Measurements from ENCODE around the gene DOP1A. TPM values are rescaled to one million over a fixed set of nuclear protein-coding genes. Genes with fewer than 3 reads are reported as not detected.

Gene DOP1A
- total and polyA plus RNA-seq, 2 of the 13 experiments (the other 11 are each of a cell fraction or from before 2014, with no cell fraction given) = 5.2 to 16.7 TPM

DNA sequence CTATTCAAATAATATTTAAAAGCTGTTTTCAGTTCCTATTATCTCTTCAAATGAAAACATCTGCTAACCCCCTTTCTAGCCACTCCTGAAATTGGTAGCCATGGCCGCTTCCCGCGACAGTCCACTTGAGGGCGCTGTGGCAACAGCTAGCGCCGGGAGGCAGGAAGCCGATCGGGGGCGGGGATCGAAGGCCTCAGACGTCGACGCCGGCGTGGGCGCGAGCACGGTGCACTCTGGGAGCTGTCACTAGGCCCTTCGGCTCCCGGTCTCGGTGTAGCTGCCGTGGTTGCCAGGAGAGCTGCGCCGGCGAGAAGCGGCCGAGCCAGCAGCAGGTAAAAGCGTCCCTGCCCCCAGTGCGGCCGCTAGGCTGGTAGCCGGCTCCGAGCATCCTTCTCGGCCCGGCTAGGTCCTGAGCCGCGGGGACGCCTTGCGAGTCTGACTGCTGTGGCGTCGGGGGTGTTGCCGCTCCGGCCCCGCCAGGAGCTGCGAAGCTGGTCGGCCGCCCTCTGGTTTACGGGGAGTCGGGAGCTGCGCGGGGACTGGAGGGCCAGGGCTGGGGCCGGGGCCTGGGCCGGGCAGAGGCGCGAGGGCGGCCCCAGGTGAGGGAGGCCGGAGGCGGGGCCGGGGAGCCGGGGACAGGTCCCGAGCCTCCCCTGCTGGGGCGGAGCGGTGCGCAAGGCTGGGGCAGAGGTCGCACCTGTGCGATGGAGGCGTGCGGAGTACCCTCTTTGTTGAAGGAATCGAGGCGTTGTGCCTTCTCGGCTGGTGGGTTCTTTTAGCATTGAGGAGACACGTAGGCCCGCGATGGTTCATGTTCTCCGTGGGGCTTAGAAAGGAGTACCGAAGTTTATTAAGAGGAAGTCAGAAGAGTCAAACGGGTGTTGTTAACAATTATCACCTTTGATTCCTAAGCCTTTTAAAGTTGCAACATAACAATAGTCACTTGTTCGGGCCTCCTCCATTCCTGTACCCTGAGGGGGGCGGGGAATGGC, at the start of gene DOP1A (continued):
- TF ChIP-seq ZFX (CRISPR knock-in tag; IDR thresholded peaks at IDR 0.05; ENCODE audit: low read depth) = peak; percentile 95
- TF ChIP-seq NKX3-1 (CRISPR knock-in tag; IDR thresholded peaks at IDR 0.05) = peak; percentile 75; the same call in 1 of the 2 replicates
- TF ChIP-seq ZNF235 (CRISPR knock-in tag; IDR thresholded peaks at IDR 0.05; ENCODE audit: borderline replicate concordance) = peak; percentile 58; the same call in 1 of the 2 replicates
- TF ChIP-seq MAFF (IDR thresholded peaks at IDR 0.05; ENCODE audit: low read depth, low read length) = no peak
- TF ChIP-seq, protein P1, sequence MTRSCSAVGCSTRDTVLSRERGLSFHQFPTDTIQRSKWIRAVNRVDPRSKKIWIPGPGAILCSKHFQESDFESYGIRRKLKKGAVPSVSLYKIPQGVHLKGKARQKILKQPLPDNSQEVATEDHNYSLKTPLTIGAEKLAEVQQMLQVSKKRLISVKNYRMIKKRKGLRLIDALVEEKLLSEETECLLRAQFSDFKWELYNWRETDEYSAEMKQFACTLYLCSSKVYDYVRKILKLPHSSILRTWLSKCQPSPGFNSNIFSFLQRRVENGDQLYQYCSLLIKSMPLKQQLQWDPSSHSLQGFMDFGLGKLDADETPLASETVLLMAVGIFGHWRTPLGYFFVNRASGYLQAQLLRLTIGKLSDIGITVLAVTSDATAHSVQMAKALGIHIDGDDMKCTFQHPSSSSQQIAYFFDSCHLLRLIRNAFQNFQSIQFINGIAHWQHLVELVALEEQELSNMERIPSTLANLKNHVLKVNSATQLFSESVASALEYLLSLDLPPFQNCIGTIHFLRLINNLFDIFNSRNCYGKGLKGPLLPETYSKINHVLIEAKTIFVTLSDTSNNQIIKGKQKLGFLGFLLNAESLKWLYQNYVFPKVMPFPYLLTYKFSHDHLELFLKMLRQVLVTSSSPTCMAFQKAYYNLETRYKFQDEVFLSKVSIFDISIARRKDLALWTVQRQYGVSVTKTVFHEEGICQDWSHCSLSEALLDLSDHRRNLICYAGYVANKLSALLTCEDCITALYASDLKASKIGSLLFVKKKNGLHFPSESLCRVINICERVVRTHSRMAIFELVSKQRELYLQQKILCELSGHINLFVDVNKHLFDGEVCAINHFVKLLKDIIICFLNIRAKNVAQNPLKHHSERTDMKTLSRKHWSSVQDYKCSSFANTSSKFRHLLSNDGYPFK (CRISPR knock-in tag; IDR thresholded peaks at IDR 0.05; ENCODE audit: borderline replicate concordance) = peak; percentile 63; the same call in 1 of the 2 replicates
- no peak for TF ChIP-seq PHF5A (CRISPR knock-in tag; IDR thresholded peaks at IDR 0.05; ENCODE audit: low read depth, unreplicated experiment)
- TF ChIP-seq, protein P2, sequence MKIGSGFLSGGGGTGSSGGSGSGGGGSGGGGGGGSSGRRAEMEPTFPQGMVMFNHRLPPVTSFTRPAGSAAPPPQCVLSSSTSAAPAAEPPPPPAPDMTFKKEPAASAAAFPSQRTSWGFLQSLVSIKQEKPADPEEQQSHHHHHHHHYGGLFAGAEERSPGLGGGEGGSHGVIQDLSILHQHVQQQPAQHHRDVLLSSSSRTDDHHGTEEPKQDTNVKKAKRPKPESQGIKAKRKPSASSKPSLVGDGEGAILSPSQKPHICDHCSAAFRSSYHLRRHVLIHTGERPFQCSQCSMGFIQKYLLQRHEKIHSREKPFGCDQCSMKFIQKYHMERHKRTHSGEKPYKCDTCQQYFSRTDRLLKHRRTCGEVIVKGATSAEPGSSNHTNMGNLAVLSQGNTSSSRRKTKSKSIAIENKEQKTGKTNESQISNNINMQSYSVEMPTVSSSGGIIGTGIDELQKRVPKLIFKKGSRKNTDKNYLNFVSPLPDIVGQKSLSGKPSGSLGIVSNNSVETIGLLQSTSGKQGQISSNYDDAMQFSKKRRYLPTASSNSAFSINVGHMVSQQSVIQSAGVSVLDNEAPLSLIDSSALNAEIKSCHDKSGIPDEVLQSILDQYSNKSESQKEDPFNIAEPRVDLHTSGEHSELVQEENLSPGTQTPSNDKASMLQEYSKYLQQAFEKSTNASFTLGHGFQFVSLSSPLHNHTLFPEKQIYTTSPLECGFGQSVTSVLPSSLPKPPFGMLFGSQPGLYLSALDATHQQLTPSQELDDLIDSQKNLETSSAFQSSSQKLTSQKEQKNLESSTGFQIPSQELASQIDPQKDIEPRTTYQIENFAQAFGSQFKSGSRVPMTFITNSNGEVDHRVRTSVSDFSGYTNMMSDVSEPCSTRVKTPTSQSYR (CRISPR knock-in tag; IDR thresholded peaks at IDR 0.05; ENCODE audit: borderline replicate concordance) = peak; percentile 27; the same call in 1 of the 2 replicates
- no peak for TF ChIP-seq SOX13 (IDR thresholded peaks at IDR 0.05)
- peak in 1 of 2 experiments; percentile 37; a peak in 1 of 4 replicates for TF ChIP-seq SOX13 (CRISPR knock-in tag; conservative IDR thresholded peaks at IDR 0.05 in 1 of 2, IDR thresholded peaks at IDR 0.05 in 1 of 2)
- peak; percentile 75; the same call in 1 of the 2 replicates for TF ChIP-seq ZNF670 (CRISPR knock-in tag; IDR thresholded peaks at IDR 0.05; ENCODE audit: borderline replicate concordance)
- peak; percentile 41; the same call in 1 of the 2 replicates for TF ChIP-seq ZMYM3 (CRISPR knock-in tag; IDR thresholded peaks at IDR 0.05)
- TF ChIP-seq ZNF3 (CRISPR knock-in tag; IDR thresholded peaks at IDR 0.05) = no peak
- peak; percentile 57; the same call in 1 of the 2 replicates for TF ChIP-seq ZNF788 (CRISPR knock-in tag; IDR thresholded peaks at IDR 0.05; ENCODE audit: borderline replicate concordance)
- TF ChIP-seq RBAK (CRISPR knock-in tag; IDR thresholded peaks at IDR 0.05) = no peak; the same call in 1 of the 2 replicates
- TF ChIP-seq ZNF660 (CRISPR knock-in tag; IDR thresholded peaks at IDR 0.05; ENCODE audit: borderline replicate concordance, low read depth) = no peak
- no peak for TF ChIP-seq ZNF12 (CRISPR knock-in tag; IDR thresholded peaks at IDR 0.05)
- TF ChIP-seq, protein P3, sequence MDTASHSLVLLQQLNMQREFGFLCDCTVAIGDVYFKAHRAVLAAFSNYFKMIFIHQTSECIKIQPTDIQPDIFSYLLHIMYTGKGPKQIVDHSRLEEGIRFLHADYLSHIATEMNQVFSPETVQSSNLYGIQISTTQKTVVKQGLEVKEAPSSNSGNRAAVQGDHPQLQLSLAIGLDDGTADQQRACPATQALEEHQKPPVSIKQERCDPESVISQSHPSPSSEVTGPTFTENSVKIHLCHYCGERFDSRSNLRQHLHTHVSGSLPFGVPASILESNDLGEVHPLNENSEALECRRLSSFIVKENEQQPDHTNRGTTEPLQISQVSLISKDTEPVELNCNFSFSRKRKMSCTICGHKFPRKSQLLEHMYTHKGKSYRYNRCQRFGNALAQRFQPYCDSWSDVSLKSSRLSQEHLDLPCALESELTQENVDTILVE (CRISPR knock-in tag; IDR thresholded peaks at IDR 0.05) = peak; percentile 76; the same call in 1 of the 2 replicates
- TF ChIP-seq ONECUT2 (CRISPR knock-in tag; IDR thresholded peaks at IDR 0.05) = 0 out of 2 replicates have a peak, but pooled peaks have one; percentile 9
- TF ChIP-seq, protein P4, sequence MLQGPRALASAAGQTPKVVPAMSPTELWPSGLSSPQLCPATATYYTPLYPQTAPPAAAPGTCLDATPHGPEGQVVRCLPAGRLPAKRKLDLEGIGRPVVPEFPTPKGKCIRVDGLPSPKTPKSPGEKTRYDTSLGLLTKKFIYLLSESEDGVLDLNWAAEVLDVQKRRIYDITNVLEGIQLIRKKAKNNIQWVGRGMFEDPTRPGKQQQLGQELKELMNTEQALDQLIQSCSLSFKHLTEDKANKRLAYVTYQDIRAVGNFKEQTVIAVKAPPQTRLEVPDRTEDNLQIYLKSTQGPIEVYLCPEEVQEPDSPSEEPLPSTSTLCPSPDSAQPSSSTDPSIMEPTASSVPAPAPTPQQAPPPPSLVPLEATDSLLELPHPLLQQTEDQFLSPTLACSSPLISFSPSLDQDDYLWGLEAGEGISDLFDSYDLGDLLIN (CRISPR knock-in tag; IDR thresholded peaks at IDR 0.05; ENCODE audit: borderline replicate concordance) = 0 out of 2 replicates have a peak, but pooled peaks have one; percentile 70
